H1 (cell line): ENCODE measurements around the gene AP3D1. TPM values are rescaled to one million over a fixed set of nuclear protein-coding genes. Genes with fewer than 3 reads are reported as not detected.

Source experiments
- CTCF ChIA-PET: fragments of 300-600 bp; sonication (Branson Sonifier 250); formaldehyde crosslinking; loops from one replicate; lab custom pipeline; 2021; ENCODE audit not compliant: partially characterized antibody; lab: Charles Lee
- POLR2A ChIA-PET: fragments of 300-600 bp; sonication (Branson Sonifier 250); formaldehyde crosslinking; loops from one replicate; lab custom pipeline; 2021; ENCODE audit warnings: inconsistent platforms; ENCODE audit not compliant: partially characterized antibody; lab: Charles Lee
- DNase-seq, 2 experiments: peaks; one replicate each; pipeline versions ENCODE4 v3.0.0 to v3.0.0-alpha.2; 2010 to 2022; ENCODE audit warnings: low spot score in 2 of 2, low read depth in 1 of 2, mixed read lengths in 1 of 2
- FAIRE-seq: peaks from 2 replicates; lab custom pipeline; 2011; peaks lifted over from hg19 to GRCh38; lab: Jason Lieb, UNC
- H2AFZ ChIP-seq: 2 replicates; pipeline ENCODE4 v1.8.1; 2012; ENCODE audit warnings: low read length, inconsistent platforms
- H2AK5ac ChIP-seq: 2 replicates; pipeline ENCODE4 v1.6.1; 2013; ENCODE audit warnings: low read depth, low read length
- H2BK120ac ChIP-seq: replicated peaks from 2 replicates; pipeline ENCODE3; 2013; ENCODE audit warnings: low read depth, low read length, inconsistent platforms
- H2BK12ac ChIP-seq: 2 replicates; pipeline ENCODE4 v1.6.1; 2013; ENCODE audit warnings: low read depth, low read length
- H2BK15ac ChIP-seq: 2 replicates; pipeline ENCODE4 v1.6.1; 2013; ENCODE audit warnings: low read length
- H2BK20ac ChIP-seq: 2 replicates; pipeline ENCODE4 v1.6.1; 2013; ENCODE audit warnings: low read length
- H2BK5ac ChIP-seq: 2 replicates; pipeline ENCODE4 v1.6.1; 2013; ENCODE audit warnings: low read depth, low read length
- H3K14ac ChIP-seq: 2 replicates; pipeline ENCODE4 v1.6.1; 2013; ENCODE audit warnings: inconsistent platforms; ENCODE audit not compliant: insufficient read length
- H3K18ac ChIP-seq: 2 replicates; pipeline ENCODE4 v1.6.1; 2013; ENCODE audit warnings: low read length; ENCODE audit errors: extremely low read depth
- H3K23ac ChIP-seq: 2 replicates; pipeline ENCODE4 v1.6.1; 2013; ENCODE audit warnings: inconsistent platforms; ENCODE audit not compliant: insufficient read length
- H3K23me2 ChIP-seq: 2 replicates; pipeline ENCODE4 v1.6.1; 2013; ENCODE audit warnings: low read depth, low read length
- H3K27ac ChIP-seq: 2 replicates; pipeline ENCODE4 v1.6.1; 2011; ENCODE audit warnings: low read depth, low read length, inconsistent platforms
- H3K27me3 ChIP-seq, 4 experiments: replicated peaks in 1 of 4; 1 replicate in 1 of 4; 2 replicates in 3 of 4; pipeline versions ENCODE4 v1.6.1 to v1.8.1; 2011 to 2013; ENCODE audit warnings: low read length in 3 of 4, mild to moderate bottlenecking in 3 of 4, inconsistent platforms in 2 of 4, mixed read lengths in 2 of 4, moderate library complexity in 1 of 4; ENCODE audit not compliant: control insufficient read depth in 3 of 4, insufficient read depth in 3 of 4; ENCODE audit errors: extremely low read depth in 1 of 4
- H3K36me3 ChIP-seq, 4 experiments: 2 replicates each; pipeline versions ENCODE4 v1.6.1 to v1.8.1; 2011 to 2013; ENCODE audit warnings: mild to moderate bottlenecking in 4 of 4, low read length in 3 of 4, moderate library complexity in 2 of 4, control low read depth in 1 of 4, inconsistent platforms in 1 of 4; ENCODE audit not compliant: insufficient read depth in 4 of 4, control insufficient read depth in 2 of 4
- H3K4ac ChIP-seq: replicated peaks from 2 replicates; pipeline ENCODE3; 2013; ENCODE audit warnings: low read length, low read depth, mixed read lengths, inconsistent platforms; ENCODE audit not compliant: insufficient read length
- H3K4me1 ChIP-seq, 4 experiments: replicated peaks in 1 of 4; 1 replicate in 1 of 4; 2 replicates in 3 of 4; pipeline versions ENCODE4 v1.6.1 to v1.8.1; 2011 to 2013; ENCODE audit warnings: low read length in 3 of 4, inconsistent platforms in 2 of 4, mixed read lengths in 1 of 4; ENCODE audit not compliant: insufficient read depth in 4 of 4, control insufficient read depth in 3 of 4
- H3K4me2 ChIP-seq, 2 experiments: 2 replicates each; pipeline versions ENCODE4 v1.6.1 to v1.8.1; 2011 to 2013; ENCODE audit warnings: low read depth in 2 of 2, low read length in 2 of 2, control low read depth in 1 of 2, inconsistent platforms in 1 of 2, mild to moderate bottlenecking in 1 of 2; ENCODE audit not compliant: insufficient read depth in 1 of 2
- H3K4me3 ChIP-seq, 4 experiments: fragments of 200-600, 300-600 bp in 1 of 4; sonication (generic), shearing (Covaris generic), sonication (Bioruptor Twin) in 1 of 4; 2 replicates each; pipeline versions ENCODE4 v1.5.1 to v1.8.1; 2011 to 2016; ENCODE audit warnings: low read length in 4 of 4, low read depth in 3 of 4, control low read depth in 2 of 4, inconsistent platforms in 2 of 4, mild to moderate bottlenecking in 2 of 4, mixed read lengths in 1 of 4, moderate library complexity in 1 of 4; ENCODE audit not compliant: insufficient read depth in 2 of 4; ENCODE audit errors: extremely low read depth in 1 of 4
- H3K56ac ChIP-seq: replicated peaks from 2 replicates; pipeline ENCODE3; 2013; ENCODE audit warnings: low read depth, mild to moderate bottlenecking, mixed read lengths, low read length, inconsistent platforms; ENCODE audit not compliant: insufficient read length
- H3K79me1 ChIP-seq: 2 replicates; pipeline ENCODE4 v1.6.1; 2013; ENCODE audit warnings: low read depth, low read length, control low read depth
- H3K79me2 ChIP-seq, 2 experiments: 2 replicates each; pipeline versions ENCODE4 v1.6.1 to v1.8.1; 2012 to 2013; ENCODE audit warnings: low read length in 2 of 2, mild to moderate bottlenecking in 2 of 2, inconsistent platforms in 1 of 2; ENCODE audit not compliant: insufficient read depth in 2 of 2, control insufficient read depth in 1 of 2
- H3K9ac ChIP-seq, 4 experiments: replicated peaks in 1 of 4; 1 replicate in 1 of 4; 2 replicates in 3 of 4; pipeline versions ENCODE4 v1.6.1 to v1.8.1; 2011 to 2013; ENCODE audit warnings: low read depth in 3 of 4, low read length in 3 of 4, control low read depth in 2 of 4, mild to moderate bottlenecking in 2 of 4, moderate library complexity in 2 of 4, inconsistent platforms in 1 of 4; ENCODE audit errors: extremely low read depth in 1 of 4
- H3K9me3 ChIP-seq, 2 experiments: 2 replicates each; pipeline versions ENCODE4 v1.6.1 to v1.8.1; 2012 to 2013; ENCODE audit warnings: mild to moderate bottlenecking in 2 of 2, moderate library complexity in 2 of 2, control low read depth in 1 of 2, inconsistent platforms in 1 of 2, low read depth in 1 of 2, low read length in 1 of 2, mixed read lengths in 1 of 2; ENCODE audit not compliant: insufficient read depth in 2 of 2
- H4K20me1 ChIP-seq, 2 experiments: replicated peaks in 1 of 2; 2 replicates each; pipeline versions ENCODE3 to v1.8.1; 2011 to 2013; ENCODE audit warnings: inconsistent platforms in 2 of 2, low read length in 2 of 2, mild to moderate bottlenecking in 1 of 2; ENCODE audit not compliant: insufficient read depth in 2 of 2, control insufficient read depth in 1 of 2
- H4K5ac ChIP-seq: 2 replicates; pipeline ENCODE4 v1.6.1; 2013; ENCODE audit warnings: low read length, low read depth, mixed read lengths, inconsistent platforms; ENCODE audit not compliant: insufficient read length
- H4K8ac ChIP-seq: 2 replicates; pipeline ENCODE4 v1.8.0; 2013; ENCODE audit warnings: mild to moderate bottlenecking, moderate library complexity, low read length, inconsistent platforms; ENCODE audit not compliant: insufficient read depth; ENCODE audit errors: extremely low read depth
- H4K91ac ChIP-seq: replicated peaks from 2 replicates; pipeline ENCODE3; 2013; ENCODE audit warnings: low read length, mixed read lengths, inconsistent platforms; ENCODE audit not compliant: insufficient read length
- BACH1 ChIP-seq: IDR thresholded peaks from 2 replicates; pipeline ENCODE4 v1.6.1; 2012; ENCODE audit warnings: low read length, improper control_type of control experiment
- EGR1 ChIP-seq: IDR thresholded peaks from 2 replicates; pipeline ENCODE4 v1.6.1; 2011; ENCODE audit warnings: low read depth, low read length, borderline replicate concordance
- GTF2F1 ChIP-seq: IDR thresholded peaks from 2 replicates; pipeline ENCODE4 v1.6.1; 2012; ENCODE audit warnings: low read depth, low read length, improper control_type of control experiment, borderline replicate concordance
- KDM4A ChIP-seq: IDR thresholded peaks from one replicate; pipeline ENCODE4 v1.7.1; 2012; ENCODE audit warnings: low read depth, mild to moderate bottlenecking, moderate library complexity, low read length, inconsistent platforms; ENCODE audit not compliant: severe bottlenecking
- POU5F1 ChIP-seq: IDR thresholded peaks from 2 replicates; pipeline ENCODE4 v1.6.1; 2011; ENCODE audit warnings: low read depth, mild to moderate bottlenecking, low read length, moderate library complexity
- SUZ12 ChIP-seq: fragments of 200-600 bp; sonication (generic); IDR thresholded peaks from 2 replicates; pipeline ENCODE4 v1.6.1; 2012; ENCODE audit warnings: mild to moderate bottlenecking, inconsistent platforms, low read length, moderate library complexity, mixed read lengths
- TBP ChIP-seq: IDR thresholded peaks from 2 replicates; pipeline ENCODE4 v1.6.1; 2011; ENCODE audit warnings: low read depth, low read length, improper control_type of control experiment
- ZNF274 ChIP-seq: IDR thresholded peaks from 2 replicates; pipeline ENCODE4 v1.7.0; 2012; ENCODE audit warnings: low read length, borderline replicate concordance; ENCODE audit errors: extremely low read depth
- WGBS, 2 experiments: shearing (Covaris generic) in 1 of 2; methylation state at CpG; one replicate each; pipeline versions ENCODE4 v1.1.6 to v1.1.7; 2013 to 2015; ENCODE audit warnings: low lambda C conversion rate in 2 of 2, mixed read lengths in 2 of 2, inconsistent platforms in 1 of 2, low coverage in 1 of 2, missing lambda C conversion rate in 1 of 2; ENCODE audit not compliant: insufficient replicate concordance in 2 of 2, insufficient coverage in 1 of 2, insufficient read length in 1 of 2; ENCODE audit errors: extremely low coverage in 1 of 2, missing lambda C conversion rate in 1 of 2; 5-methylcytosine and 5-hydroxymethylcytosine counted together
- polyA plus RNA-seq, 7 experiments: library from polyadenylated mRNA; depleted of rRNA in 3 of 7; stranded (reverse) in 5 of 7; unstranded in 2 of 7; fragments of >200 nt in 5 of 7; fragments of 200-250 nt in 2 of 7; gene quantifications; 1 replicate in 5 of 7; 2 replicates in 1 of 7; 4 replicates in 1 of 7; pipeline versions ENCODE4 v1.2.1 to v1.2.3, GENCODE V29; 2011 to 2013; ENCODE audit warnings: missing spikeins in 2 of 7, mixed read lengths in 2 of 7
- total RNA-seq: library from RNA; stranded (reverse); fragmentation: NEBNext Ultra II Directional; extraction: Animal tissue kit (Norgen Biotek cat#: 25700); gene quantifications from 2 replicates; pipeline ENCODE4 v1.2.1, GENCODE V29; 2021
- TF ChIP-seq, protein P1 (sequence below): IDR thresholded peaks from 2 replicates; pipeline ENCODE4 v1.6.1; 2012; ENCODE audit warnings: inconsistent platforms
- TF ChIP-seq, protein P2 (sequence below): IDR thresholded peaks from 2 replicates; pipeline ENCODE4 v1.6.1; 2012; ENCODE audit warnings: low read length, inconsistent platforms

The AP3D1 gene
- total and polyA plus RNA-seq, 2 of the 8 experiments (the other 6 are each of a cell fraction or from before 2014, with no cell fraction given) = 161 to 174 TPM

DNA sequence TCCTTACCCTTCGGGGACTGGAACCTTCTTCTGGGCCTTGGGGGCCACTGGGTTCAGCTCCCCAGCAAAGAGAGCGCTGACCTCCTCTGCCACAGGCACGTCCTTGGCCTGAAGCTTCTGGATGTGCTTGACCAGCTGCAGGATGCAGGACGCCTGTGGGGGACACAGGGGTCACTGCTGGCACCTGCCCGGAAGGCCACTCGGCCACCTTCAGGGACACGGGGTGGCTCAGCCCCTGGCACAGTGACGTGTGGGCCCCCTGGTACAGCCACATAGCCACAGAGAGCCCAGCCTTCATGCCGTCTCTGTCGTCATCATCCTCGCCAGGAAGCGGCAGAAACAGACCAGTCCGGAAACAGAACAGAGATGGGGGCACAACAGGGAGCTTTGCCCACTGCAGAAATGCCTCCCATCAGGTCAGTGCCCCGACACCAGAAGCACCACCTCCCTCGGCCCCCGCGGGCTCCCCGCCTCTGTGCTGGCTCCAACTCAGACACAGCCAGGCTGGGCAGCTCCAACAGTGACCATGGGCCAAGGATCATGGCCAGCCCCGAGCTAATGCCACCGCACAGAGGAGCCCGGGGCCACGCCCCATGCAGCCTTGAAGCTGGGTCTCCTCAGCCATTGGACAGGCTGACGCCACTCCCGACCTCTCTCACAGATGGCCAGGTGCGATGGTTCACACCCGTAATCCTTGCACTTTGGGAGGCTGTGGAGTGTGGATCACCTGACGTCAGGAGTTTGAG lies 34.0 kb downstream of the AP3D1 start:
- H4K8ac ChIP-seq = 0 out of 2 replicates have a peak overlapping the region, but pooled peaks have one; percentile 68
- peaks cover 12 to 26% of the 10 kb centered on the region in 2 experiments for H4K20me1 ChIP-seq
- no peaks in the 10 kb centered on the region for H3K4me1 ChIP-seq
- H3K36me3 ChIP-seq = peaks cover 62 to 92% (median 85%) of the 10 kb centered on the region in 4 experiments
- no peak overlapping the region for H2BK120ac ChIP-seq
- H2BK15ac ChIP-seq = no peak overlapping the region
- CTCF ChIA-PET = interaction anchor here (0.9 kb wide), 1 partner anchor 48 kb away, joined by 4 read pairs; no protein-coding TSS in a partner anchor
- no peaks in the 10 kb centered on the region for H3K79me2 ChIP-seq
- H3K23ac ChIP-seq = no peak overlapping the region
- H3K56ac ChIP-seq = no peak overlapping the region
- no peak overlapping the region for H3K27ac ChIP-seq
- H3K18ac ChIP-seq = no peak overlapping the region
- no peak overlapping the region for H2BK20ac ChIP-seq
- no peaks in the 10 kb centered on the region for H3K27me3 ChIP-seq
- H3K23me2 ChIP-seq = no peaks in the 10 kb centered on the region
- H3K4ac ChIP-seq = no peak overlapping the region
- no peak overlapping the region for H2BK5ac ChIP-seq
- 94% methylated on average over 25 of the region's 27 CpGs; no CpG with 5 or more reads in 1 of the 2 experiments for WGBS, 2 experiments
- no peak overlapping the region for H3K4me2 ChIP-seq
- FAIRE-seq (no peak), DNase-seq (no peak)
- no peak overlapping the region for H2BK12ac ChIP-seq
- no peak overlapping the region for H2AK5ac ChIP-seq
- POLR2A ChIA-PET = interaction anchor here (0.5 to 0.6 kb wide), 2 partner anchors 75 to 87 kb away, joined by 3 to 4 read pairs; no protein-coding TSS in a partner anchor
- no peak overlapping the region for H3K9ac ChIP-seq
- H3K9me3 ChIP-seq = no peaks in the 10 kb centered on the region
- H2AFZ ChIP-seq = no peak overlapping the region
- no peak overlapping the region for H3K4me3 ChIP-seq
- H3K14ac ChIP-seq = no peak overlapping the region
- H4K5ac ChIP-seq = no peak overlapping the region
- H3K79me1 ChIP-seq = peaks cover 4% of the 10 kb centered on the region
- no peak overlapping the region for H4K91ac ChIP-seq
- TF ChIP-seq POU5F1 (no peak), BACH1 (no peak), GTF2F1 (no peak), ZNF274 (no peak), KDM4A (no peak), EGR1 (no peak), SUZ12 (no peak), TBP (no peak)
- TF ChIP-seq, protein P1, sequence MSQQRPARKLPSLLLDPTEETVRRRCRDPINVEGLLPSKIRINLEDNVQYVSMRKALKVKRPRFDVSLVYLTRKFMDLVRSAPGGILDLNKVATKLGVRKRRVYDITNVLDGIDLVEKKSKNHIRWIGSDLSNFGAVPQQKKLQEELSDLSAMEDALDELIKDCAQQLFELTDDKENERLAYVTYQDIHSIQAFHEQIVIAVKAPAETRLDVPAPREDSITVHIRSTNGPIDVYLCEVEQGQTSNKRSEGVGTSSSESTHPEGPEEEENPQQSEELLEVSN = no peak
- TF ChIP-seq, protein P2, sequence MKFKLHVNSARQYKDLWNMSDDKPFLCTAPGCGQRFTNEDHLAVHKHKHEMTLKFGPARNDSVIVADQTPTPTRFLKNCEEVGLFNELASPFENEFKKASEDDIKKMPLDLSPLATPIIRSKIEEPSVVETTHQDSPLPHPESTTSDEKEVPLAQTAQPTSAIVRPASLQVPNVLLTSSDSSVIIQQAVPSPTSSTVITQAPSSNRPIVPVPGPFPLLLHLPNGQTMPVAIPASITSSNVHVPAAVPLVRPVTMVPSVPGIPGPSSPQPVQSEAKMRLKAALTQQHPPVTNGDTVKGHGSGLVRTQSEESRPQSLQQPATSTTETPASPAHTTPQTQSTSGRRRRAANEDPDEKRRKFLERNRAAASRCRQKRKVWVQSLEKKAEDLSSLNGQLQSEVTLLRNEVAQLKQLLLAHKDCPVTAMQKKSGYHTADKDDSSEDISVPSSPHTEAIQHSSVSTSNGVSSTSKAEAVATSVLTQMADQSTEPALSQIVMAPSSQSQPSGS = no peak
